GM19025 (cell line): ENCODE data around the gene HS3ST3A1.

Experiments used
- ATAC-seq: cut with Tn5 transposase; IDR thresholded peaks from one replicate; pipeline ENCODE4 v1.9.1; 2021; ENCODE audit warnings: mild to moderate bottlenecking, low read depth, moderate library complexity; ENCODE audit not compliant: unreplicated experiment

HS3ST3A1 gene

DNA sequence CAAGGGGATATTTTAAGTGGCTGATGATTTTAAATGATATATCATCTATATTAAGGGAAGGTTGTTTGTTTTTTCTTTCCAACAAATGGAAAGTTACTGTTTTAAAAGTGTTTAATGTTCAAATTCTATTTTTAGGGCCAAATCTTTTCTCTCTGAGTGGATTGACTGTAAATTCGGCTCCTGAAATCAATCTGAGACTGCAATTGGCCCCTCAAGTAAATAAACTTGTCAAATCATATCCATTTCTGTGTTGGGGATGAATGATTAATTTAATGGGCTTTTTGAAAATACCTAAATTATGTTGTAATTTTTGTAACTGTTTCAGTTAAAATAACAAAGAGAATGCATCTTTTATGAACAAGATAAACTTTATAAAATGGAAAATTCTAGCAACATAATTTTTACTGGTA lies 2.6 kb downstream of the HS3ST3A1 start:
- no peak for ATAC-seq

DNA sequence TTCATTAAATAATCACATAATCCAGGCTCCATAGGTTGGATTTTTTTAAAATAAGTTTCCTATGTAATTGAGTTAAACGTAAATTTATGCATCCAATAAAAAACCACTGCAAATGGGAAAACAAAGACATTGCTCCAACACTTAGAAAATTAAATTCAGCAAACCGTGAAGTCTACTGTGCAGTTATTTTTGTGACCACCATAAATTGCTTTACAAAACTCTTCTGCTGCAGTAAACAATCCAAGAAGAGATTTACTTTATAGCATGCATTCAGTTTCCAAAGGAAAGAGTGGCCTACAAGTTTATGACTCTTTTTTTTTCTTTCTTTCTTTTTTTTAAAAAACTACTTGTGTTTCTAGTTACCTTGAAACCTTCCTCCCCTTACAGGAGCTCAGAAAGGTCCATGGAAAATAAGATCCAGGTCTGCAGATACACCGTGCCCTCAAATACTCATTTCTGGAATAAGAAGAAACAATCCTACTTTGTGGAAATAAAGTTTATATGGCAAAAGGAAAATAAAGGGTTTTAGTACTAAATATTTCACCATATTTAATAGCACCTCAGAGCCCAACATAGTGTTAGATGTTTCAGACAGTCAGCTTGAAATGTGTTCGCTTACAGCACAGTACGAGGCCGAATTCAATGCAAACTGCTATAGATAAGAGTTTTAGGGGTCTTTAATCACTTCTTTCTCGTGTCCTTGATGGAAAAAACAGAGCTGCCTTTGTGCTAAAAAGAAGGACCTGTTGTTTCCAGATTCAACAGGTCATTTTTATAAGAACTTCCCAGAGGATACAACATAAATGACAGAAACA lies 3.2 kb downstream of the HS3ST3A1 start:
- no peak for ATAC-seq

DNA sequence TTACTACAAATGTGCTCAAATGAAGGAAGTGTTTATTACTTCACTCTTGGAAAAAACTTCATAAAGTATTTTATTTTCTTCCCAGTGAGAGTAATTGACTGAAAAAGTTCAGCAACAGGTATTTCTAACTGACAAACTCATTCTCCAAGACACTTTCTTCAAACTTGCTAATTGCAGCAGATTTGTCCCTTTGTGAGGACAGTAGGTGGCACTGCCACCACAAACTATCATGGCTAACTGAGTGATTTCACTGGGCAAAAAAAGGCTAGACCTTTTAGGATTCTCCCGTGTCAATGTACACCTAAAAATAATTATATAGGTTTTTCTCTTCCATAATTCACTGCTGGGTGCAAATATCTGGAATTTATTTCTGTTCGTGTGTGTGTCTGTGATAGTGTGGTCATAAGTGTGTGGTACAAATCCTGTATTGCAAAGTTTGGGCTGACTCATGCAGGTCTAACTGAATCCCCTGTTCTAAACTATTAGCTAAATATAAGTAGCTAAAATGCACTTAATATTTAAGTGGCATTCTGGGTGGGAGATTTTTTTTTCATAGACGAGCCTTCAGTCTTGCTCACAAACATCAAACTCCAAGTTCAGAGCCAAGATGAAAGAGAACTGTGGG lies 3.9 kb downstream of the HS3ST3A1 start:
- ATAC-seq = no peak

DNA sequence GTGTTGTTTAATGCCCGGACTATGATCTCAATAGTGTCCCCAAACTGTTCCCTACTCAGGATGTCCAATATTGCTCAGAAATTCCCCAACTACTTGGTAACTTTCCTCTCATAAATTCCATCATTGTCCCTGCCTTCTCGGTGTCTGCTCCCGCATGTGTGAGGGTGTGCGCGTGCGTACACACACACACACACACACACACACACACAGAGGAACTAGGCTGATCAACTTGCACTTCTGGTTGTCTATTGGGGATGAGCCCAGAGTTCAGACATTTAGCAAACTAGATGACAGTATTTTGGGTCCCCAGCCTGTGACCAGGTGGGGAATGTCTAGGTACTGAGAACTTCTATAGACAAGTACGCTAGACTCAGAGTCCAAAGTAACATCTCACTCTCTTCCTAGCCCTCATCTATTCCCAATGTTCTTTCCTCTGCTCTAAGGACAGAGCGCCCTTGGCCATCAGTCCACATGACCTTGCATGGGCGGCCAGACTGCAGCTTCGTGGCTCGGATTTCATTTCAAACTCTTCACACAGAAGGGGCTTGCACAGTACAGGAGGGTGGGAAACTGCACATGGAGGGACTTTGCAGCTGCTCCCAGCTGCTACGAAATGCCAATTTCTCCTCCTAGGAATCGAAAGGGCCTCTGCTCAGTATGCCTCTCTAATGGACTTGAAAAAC lies 5.3 kb downstream of the HS3ST3A1 start:
- ATAC-seq = no peak

DNA sequence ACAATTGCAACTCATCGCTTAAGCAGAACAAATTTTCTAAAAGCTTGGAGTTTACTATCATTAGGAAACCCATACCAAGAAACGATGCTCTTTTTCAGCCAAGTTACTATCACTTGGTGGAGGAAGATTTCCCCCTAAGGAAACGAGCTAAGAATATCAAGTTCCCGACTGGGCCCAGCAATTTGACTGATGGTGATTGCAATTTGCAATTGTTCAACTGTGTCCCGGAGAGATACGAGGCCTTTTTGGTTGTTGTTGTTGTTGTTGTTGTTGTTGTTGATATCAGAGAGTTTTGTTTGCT lies 6.2 kb downstream of the HS3ST3A1 start:
- no peak for ATAC-seq

DNA sequence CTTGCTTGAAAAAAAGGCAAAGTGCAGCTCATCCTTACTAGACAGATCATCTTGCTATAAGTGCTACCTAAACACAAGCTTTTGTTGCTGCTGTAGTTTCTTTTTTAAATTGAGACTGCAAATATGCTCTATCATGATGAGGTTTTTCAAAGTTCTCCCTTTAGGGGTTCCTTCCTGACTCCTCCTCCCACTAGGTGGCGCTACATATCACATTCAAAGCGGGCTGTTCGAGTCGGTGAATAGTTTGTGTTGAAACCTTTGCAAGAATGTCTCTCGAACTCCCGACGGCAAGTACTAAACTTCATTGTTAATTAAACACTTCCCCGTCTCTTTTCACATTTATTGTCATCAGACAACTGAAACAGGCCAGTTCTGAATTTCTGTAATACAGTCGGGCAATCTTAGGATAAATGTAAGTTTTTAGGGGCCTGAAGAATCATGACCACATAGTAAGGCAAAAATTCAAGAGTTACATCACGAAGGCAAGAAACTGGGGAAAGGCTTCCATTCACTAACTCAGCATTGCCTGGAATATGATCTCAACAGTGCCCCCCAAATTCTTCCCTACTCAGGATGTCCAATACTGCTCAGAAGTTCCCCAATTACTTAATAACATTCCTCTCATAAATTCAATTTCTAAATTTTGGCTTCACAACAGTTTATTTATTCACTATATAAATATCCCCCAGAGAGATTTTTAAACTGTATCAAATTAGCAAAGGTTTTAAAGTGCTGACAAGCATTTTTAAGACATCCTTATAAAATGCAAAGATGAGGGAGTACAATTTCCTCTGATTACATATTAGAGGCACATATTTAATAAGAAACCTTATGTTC lies 6.7 kb downstream of the HS3ST3A1 start:
- ATAC-seq = no peak

DNA sequence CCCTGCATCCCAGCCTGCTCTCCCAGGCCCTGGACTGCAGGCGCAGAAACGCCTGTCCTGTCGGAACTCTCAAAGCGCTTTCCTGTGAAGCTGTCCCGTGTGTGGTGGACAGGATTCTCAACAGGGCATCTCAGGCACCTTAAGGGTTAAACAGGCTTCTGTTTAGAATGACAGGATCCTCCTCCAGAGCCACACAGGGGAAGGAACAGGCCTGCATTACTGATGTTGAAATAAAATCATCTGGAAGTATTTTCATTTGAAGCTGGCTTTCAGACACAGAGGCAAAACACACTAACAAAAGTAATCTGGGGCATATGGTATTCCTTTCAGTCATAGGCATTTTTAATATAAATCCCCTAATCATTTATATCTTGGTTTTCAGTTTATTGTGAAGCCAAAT lies 7.4 kb downstream of the HS3ST3A1 start:
- no peak for ATAC-seq

DNA sequence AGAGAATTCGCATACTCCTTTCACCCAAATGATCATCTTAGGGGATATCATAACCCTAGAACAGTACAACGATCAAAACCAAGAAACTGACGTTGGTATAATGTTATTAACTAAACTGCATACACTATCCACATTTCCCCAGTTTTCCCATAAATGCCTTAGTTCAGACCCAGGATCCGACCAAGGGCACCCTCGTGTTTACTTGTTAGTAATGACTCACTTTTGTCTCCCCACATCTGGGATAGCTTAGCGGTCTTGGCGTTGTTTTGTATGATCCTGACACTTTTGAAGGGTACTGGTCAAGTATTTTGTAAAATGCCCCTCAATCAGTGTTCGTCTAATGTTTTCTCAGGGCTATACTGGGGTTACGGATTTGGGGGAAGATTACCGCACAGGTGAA lies 8.0 kb downstream of the HS3ST3A1 start:
- ATAC-seq = no peak

DNA sequence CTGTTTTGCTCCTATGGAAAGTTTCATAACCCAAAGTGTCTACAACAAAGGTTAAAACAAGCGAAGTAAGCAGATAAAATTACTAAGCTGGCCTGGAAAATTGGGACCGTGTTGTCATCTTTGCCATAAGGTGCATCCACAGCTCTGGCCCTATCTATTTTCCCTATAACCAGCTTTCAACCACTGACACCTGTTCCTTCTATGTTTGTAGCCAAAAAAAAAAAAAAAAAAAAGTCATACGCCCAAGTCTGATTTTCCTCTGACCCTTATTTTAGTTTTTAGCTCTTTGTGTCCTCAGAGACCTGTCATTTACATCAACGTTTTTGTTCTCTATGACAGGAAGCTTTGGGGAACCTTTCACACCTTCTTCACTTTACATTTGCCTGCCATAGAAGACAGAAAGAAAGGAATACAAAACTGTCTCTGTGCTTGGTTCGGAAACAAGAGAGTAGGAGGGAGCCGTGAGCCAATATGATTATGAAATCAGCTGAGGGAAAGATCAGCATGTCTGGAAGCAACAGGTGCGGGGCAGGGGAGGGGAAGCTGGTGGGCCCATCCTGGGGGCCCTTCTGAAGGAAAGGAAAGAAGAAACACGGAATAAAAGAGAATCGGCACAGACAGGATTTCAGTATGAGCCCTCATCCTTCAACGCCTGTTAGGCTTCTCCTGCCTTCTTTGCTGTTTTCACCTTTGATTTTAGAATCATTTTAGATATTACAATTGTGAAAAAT lies 8.5 kb downstream of the HS3ST3A1 start:
- no peak for ATAC-seq

DNA sequence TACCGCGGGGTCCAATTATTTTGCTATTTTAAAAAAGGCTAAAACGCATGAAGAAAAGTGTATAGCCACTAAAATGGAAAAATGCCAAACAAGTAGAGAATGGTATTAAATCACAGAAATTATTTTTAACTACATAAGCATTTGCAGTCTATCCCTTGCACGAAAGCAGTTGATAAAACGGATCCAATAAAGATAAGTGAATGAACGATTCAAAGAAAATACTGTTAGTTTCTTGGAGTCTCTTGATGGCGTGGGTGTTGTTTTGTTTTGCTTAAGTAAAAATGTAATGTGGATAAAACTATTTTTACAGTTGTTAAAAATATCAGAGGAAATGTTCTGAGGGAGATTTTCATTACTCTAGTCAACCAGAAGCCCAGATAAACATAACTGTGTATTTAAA lies 9.3 kb downstream of the HS3ST3A1 start:
- ATAC-seq = no peak

DNA sequence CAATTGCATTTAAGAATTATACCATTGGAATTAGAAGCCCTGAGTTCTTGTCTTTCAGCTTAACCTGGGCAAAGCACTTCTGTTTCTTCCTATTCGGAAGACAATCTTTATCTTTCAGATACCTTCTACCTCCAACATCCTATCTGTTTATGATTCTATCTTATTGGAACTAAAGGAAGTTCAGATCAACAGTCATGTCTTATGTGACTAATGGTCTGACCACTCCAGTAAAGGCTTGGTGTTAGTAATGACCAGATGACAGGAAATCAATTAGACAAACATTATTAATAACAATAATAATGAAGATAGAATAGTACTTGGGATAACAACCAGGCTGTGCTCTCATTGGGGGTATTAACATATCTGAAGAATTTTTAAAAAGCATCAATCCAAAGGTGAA lies 11.3 kb downstream of the HS3ST3A1 start:
- no peak for ATAC-seq

DNA sequence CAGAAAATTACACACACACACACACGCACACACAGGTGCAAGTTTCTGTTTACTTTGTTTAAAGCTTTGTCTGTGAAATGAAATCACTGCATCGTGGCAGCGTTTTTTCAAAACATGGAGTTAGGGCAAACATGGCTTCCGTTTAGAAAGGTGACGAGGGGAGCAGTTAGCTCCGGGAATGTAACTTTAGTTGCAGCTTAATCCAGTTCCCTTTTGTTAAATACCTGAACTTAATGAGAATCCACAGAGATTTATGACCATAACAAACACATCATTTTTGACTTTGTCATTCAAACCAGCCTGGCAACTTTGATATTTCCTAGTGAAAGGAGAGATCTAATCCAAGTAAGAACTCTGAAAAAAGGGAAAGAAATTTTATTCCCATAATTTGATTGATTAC lies 12.1 kb downstream of the HS3ST3A1 start:
- no peak for ATAC-seq

DNA sequence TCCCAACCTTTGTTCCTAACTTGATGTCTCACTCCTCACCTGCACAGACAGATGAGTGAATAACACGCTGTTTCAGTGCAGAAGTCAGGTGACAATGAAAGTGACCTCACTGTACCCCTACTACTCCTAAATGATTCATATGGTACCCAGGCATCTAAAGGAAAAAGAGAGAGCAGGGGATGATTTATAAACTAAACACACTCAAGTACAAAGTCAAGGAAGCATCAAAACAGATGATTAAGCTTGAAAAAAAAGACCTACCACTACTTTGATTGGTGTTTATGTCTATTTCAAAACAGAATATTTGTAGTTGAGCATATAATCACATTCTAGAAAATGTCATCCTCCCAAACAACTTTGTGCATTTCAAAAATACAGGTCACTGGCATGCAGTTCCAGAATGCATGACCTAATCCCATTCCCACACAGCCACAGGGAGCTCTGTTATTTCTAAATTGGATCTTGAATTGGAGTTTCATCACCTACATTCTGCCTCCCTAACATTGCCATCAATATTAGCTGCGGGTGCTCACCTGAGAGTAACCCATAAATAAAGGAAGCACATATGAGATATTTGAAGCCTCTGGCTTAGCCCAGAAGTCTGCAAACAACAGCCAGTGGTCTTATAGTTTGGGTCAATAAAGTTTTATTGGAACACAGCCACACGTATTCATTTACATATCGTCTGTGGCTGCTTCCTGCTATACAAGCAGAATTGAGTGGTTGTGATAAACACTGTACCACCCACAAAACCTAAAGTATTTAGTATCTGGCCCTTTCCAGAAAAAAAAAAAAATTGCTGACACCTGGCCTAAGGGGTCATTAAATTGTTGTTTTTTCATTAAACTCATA lies 14.0 kb downstream of the HS3ST3A1 start:
- ATAC-seq = no peak

DNA sequence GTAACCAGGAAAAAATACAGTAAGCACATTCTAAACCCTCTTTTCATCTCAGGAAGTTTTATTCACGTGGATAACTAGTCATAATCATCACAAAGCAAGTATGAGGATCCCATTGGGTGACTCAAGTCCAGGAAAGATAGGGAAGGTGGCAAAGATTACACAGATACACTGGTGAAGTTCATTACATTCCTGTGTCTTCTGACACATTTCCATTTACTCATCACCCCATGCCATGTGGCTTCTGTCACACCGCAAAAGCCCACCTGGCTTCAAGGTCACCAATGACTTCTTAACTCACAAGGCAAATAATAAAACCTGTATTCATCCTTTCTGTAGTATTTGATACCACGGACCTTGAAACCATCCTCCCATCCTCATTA lies 17.0 kb downstream of the HS3ST3A1 start:
- ATAC-seq = no peak

DNA sequence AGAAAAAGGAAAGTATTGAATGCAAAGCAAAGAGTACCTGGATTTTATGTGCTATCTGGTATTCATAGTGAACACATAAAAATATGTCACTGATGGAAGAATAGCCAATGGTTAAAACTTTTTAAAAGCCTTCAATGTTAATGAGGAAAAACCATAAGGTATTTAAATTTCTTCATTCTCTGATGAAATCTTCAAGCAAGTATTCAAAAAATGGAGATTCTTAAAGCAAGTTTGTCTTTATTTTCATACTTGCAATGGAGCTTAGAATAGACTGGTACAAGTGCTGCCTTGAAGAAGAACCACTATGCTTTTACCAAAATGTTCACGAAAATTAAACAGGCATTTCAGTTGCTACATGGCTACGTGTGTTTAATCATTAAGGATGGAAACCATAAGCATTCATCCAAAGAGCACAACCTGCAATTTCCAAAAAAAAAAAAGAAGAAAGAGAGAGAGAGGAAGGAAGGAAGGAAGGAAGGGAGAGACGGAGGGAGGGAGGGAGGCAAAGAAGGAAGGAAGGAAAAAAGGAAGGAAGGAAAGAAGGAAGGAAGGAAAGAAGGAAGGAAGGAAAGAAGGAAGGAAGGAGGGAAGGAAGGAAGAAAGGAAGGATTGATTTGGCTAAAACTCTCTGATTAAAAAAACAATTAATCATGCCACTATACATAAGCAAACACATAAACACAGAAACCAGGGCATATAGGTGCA lies 17.6 kb downstream of the HS3ST3A1 start:
- no peak for ATAC-seq

DNA sequence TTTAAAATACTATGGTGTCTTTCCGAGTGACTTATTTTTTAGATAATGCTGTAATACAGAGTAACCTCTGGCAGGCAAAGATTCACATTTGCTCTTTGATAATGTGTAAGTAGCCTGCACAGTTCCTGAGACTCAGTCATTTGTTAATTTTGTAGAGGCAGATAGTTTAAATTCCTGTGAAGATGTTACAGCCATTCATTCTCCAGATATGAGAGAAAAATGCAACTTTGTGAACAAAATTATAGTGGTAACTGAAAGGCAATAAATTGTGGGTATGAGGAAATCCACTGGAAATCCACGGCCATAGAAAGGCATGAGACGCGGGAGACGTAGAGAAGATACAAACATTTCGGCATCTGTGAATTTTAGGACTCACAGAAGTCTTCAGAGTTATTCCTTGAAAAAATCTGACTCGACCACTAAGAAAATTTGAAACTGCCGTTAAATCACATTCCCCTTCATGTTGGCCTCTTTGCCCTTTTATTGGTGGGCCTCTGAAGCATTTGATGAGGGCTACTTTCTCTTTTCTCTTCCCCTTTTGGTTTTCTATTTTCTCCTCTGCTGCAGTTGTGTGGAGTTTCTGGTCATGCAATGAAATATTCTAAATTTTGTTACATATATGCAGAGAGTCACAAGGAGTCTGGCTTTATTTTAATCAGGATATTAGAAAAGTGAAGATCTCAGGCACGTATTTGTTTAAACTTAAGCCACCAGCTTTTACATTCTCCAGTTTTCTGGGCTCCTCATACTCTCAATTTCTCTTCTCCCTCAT lies 18.8 kb downstream of the HS3ST3A1 start:
- ATAC-seq = no peak

DNA sequence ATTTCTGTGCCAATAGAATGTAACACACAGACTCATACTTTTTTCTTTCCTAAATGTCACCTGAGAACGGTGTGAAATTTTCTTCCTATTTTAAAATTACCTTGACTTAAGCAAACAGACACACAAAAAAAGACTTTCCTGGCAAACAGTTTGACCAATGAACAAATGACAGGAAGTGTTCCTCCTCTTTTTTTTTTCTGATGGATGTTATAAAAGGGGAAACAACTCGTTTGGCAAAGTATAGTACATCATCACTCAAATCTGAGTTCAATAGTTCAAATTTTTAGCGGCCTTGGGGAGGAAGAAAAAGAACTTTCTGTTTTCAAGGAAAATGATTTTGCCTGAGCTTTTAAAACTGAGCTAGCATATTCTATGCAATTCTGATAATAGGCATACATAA lies 19.8 kb downstream of the HS3ST3A1 start:
- no peak for ATAC-seq

DNA sequence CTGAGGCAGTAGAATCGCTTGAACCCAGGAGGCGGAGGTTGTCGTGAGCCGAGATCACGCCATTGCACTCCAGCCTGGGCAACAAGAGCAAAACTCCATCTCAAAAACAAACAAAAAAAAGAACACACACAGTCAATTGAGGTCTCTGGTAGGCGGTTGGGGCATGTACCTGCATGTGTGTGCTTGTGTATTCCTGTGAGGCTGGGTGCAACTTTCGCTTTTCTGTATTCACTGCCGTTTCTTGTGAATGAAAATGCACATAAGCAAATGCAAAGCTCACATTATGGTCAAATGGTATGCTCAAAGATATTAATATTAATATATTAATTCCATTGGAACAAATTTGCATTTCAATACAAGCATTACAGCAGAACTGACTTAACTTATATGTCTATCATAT lies 20.9 kb downstream of the HS3ST3A1 start:
- ATAC-seq = no peak
